Effector CD8-positive, alpha-beta T cell (primary cell): ENCODE measurements around the gene SCAPER.

ENCODE experiments used
- DNase-seq: peaks from one replicate; lab custom pipeline; 2025; lab: John Stamatoyannopoulos, UW

Gene SCAPER

DNA sequence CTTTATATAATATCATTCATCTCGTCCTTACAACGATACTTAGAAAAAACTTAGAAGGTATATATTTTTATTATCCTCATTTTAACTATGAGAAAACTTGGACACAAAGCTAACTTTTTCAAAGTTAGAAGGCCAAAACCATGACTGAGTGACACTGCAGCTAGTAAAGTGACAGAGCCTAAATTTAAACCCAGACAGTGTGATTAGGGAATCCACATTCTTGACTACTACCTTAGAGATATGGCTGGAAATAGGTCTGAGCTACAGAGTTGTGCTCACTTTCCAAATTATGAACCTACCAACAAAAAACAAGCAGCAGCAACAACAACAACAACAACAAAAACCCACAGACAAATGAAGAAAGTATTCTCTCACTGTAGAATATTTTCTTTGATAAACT is 236.2 kb downstream of the SCAPER start:
- no peak for DNase-seq

DNA sequence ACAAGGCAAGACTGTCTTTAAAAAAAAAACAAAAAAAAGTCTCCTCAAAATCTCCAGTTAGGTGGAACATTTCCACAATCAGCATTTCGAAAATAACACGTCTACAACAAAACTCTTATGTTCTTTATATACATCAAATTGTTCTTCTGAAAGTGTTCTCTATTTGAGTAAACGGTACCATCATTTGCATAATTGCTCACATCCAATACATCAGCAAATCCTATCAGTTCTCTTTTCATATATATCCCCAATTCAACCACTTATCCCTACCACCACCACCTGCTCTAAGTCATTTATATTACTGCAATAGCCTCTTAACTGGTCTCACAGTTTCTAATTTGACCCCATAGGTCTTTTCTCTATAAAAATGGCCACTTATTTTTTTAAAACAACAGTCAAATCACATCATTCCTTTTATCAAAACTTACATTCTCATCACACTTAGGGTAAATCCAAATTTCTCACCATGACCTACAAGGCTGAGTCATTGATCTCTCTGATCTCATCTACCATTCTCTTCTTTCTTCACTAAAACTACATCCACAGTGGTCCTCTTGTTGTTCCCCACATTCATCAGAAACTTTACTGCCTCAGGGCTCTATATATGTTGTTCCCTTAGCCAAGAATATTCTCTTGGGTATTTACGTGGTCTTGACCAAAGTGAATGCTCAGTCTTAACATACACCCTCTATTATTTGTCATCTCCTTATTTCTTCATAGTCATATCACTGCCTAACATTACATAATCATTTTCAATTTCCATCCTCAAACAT is 237.0 kb downstream of the SCAPER start:
- DNase-seq: no peak

GRCh38 chr15:76664895-76665294 is 240.2 kb downstream of the SCAPER start:
- no peak for DNase-seq

GRCh38 chr15:76664411-76664810 is 240.7 kb downstream of the SCAPER start:
- no peak for DNase-seq

DNA sequence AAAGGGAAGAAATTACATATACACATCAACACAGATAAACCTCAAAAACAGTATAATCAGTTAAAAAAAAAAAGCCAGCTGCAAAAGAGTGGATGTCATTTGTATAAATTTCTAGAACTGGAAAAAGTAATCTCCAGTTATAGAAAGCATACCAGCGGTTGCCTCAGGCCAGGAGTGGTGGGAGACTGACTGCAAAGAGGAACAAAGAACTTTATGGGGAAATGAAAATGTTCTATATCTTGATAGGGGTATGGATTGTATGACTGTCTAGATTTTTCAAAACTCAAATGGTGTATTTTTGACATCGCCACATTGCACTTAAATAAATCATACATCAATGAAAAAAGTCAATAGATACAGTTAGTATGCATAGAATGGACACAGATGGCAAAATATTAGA is 241.6 kb downstream of the SCAPER start:
- no peak for DNase-seq

DNA sequence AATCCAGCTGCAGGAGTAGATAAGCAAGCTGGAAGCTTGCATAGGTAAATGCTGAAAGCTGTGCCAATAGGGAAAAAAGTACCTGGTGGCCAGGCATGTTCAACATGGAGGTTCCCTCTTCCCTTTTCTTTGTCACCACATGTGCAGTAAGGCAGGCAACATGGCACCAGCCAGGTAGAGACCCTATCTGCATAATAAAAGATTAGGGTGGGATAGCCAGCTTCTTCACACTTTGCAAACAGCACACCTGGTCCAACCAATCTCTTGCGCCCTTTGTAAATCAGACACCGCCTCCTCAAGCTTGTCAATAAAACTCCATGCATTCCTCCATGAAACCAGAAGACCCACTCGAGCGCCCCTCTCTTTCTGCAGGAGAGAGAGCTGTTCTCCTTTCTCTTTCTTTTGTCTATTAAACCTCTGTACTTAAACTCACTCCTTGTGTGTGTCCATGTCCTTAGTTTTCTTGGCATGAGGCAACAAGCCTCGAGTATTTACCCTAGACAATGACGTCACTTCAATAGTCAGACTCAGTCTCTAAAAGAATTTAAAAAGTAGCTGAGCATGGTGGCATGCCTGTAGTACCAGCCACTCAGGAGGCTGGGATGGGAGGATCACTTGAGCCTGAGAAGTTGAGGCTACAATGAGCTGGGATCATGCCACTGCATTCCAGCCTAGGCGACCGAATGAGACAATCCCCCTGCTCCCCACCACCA is 256.3 kb downstream of the SCAPER start:
- no peak for DNase-seq

GRCh38 chr15:76647612-76648011 is 257.5 kb downstream of the SCAPER start:
- no peak for DNase-seq

DNA sequence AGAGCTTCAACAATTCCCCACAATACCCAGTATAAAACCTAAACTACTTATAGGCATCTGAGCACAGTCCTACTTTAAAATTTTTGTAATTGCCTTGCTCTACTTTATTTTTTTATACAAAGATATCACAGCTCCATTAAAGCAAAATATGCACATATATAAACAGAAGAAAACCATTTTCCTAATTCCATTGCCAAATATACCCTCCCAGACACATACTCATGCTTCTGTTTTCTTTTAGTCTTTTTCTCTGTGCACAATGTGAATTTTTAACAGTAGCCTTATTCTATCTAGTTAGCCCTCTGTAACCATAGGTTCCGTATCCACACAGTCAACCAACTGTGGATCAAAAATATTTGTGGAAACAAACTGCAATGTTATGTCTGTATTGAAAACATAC is 260.5 kb downstream of the SCAPER start:
- DNase-seq: no peak

DNA sequence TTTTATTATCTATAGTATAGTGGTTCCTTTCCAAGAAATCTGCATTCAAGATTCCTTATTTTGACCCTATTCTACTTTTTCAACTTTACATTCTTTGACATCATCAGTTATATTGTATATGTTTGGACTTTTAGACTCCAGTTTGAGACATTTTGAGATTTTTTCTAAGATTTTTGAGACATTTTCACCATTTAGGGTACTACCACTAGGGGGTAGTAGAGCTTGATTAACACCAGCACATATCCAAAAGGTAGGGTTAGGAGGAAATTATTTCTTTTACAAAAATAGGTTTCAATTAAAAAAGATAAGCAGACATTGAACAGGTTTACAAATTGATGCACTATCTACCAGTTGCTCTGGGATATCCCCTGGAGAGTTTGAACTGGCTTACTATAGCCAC is 262.5 kb downstream of the SCAPER start:
- DNase-seq: no peak

- no peak for DNase-seq
These were observed 268.0 kb downstream of the SCAPER start for GRCh38 chr15:76637166-76637565.

GRCh38 chr15:76636059-76636458 is 269.1 kb downstream of the SCAPER start:
- DNase-seq: no peak

GRCh38 chr15:76626611-76627010 is 278.5 kb downstream of the SCAPER start:
- DNase-seq: no peak

GRCh38 chr15:76625267-76625666 is 279.9 kb downstream of the SCAPER start:
- no peak for DNase-seq

DNA sequence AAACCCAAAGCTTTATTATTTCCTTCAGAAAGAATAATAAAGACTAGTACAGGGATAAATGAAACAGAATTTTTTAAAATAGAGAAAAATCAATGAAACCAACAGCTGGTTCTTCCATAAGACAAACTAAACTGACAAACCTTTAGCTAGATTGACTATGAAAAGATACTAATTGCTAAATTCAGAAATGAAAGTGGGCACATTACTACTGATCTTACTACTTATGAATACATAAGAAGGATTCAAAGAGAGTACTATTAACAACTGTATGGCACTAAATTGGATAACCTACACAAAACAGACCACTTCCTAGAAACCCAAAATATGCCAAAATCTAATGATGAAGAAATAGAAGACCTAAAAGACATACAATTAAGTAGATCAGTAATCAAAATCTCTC is 290.4 kb downstream of the SCAPER start:
- DNase-seq: no peak

- no peak for DNase-seq
These were observed 316.1 kb downstream of the SCAPER start for GRCh38 chr15:76588811-76589747.

- no peak for DNase-seq
These were observed 319.6 kb downstream of the SCAPER start for GRCh38 chr15:76585576-76585897.

GRCh38 chr15:76584868-76585575 is 320.1 kb downstream of the SCAPER start:
- DNase-seq: no peak

GRCh38 chr15:76582550-76582949 is 322.6 kb downstream of the SCAPER start:
- DNase-seq: no peak

GRCh38 chr15:76577879-76578512 is 327.1 kb downstream of the SCAPER start:
- no peak for DNase-seq

GRCh38 chr15:76576523-76577279 is 328.4 kb downstream of the SCAPER start:
- no peak for DNase-seq

GRCh38 chr15:76575679-76576078 is 329.5 kb downstream of the SCAPER start:
- no peak for DNase-seq
